GM23248 (cell line): ENCODE data around the gene STAT1. TPM values are rescaled to one million over a fixed set of nuclear protein-coding genes. Genes with fewer than 3 reads are reported as not detected.

Experiments used
- DNase-seq: peaks from one replicate; pipeline ENCODE4 v3.0.0-alpha.2; 2015
- H2AFZ ChIP-seq: fragments of 200-600 bp; sonication (generic); 2 replicates; pipeline ENCODE4 v1.6.1; 2016; ENCODE audit warnings: antibody characterized with exemption
- H3F3A ChIP-seq: fragments of 200-600 bp; sonication (generic); 2 replicates; pipeline ENCODE4 v1.6.1; 2016; ENCODE audit warnings: mild to moderate bottlenecking, antibody characterized with exemption, mixed run types; ENCODE audit not compliant: insufficient read depth
- H3K27ac ChIP-seq: fragments of 200-600 bp; sonication (generic); 2 replicates; pipeline ENCODE4 v1.5.1; 2016; ENCODE audit warnings: mild to moderate bottlenecking
- H3K27me3 ChIP-seq: fragments of 200-600 bp; sonication (generic); replicated peaks from 2 replicates; pipeline ENCODE4 v1.6.1; 2016; ENCODE audit warnings: mild to moderate bottlenecking; ENCODE audit not compliant: insufficient read depth
- H3K36me3 ChIP-seq: fragments of 200-600 bp; sonication (generic); 2 replicates; pipeline ENCODE4 v1.6.1; 2016; ENCODE audit warnings: low read depth, mild to moderate bottlenecking
- H3K4me1 ChIP-seq: fragments of 200-600 bp; sonication (generic); 2 replicates; pipeline ENCODE4 v1.6.1; 2016; ENCODE audit warnings: mild to moderate bottlenecking; ENCODE audit not compliant: insufficient read depth
- H3K4me2 ChIP-seq: fragments of 200-600 bp; sonication (generic); one replicate; pipeline ENCODE4 v1.6.1; 2016; ENCODE audit warnings: mild to moderate bottlenecking; ENCODE audit not compliant: unreplicated experiment
- H3K4me3 ChIP-seq: fragments of 200-600 bp; sonication (generic); 2 replicates; pipeline ENCODE4 v1.5.1; 2016; ENCODE audit warnings: mild to moderate bottlenecking
- H3K79me2 ChIP-seq: fragments of 200-600 bp; sonication (generic); 2 replicates; pipeline ENCODE4 v1.6.1; 2016; ENCODE audit warnings: mild to moderate bottlenecking; ENCODE audit not compliant: insufficient read depth
- H3K9ac ChIP-seq: fragments of 200-600 bp; sonication (generic); 2 replicates; pipeline ENCODE4 v1.6.1; 2016; ENCODE audit warnings: mild to moderate bottlenecking
- H3K9me2 ChIP-seq: fragments of 200-600 bp; sonication (generic); 2 replicates; pipeline ENCODE4 v1.6.1; 2016; ENCODE audit warnings: mixed run types, mild to moderate bottlenecking, moderate library complexity; ENCODE audit not compliant: insufficient read depth
- H3K9me3 ChIP-seq: fragments of 200-600 bp; sonication (generic); one replicate; pipeline ENCODE4 v1.6.1; 2017; ENCODE audit warnings: low read depth
- H4K20me1 ChIP-seq: fragments of 200-600 bp; sonication (generic); 2 replicates; pipeline ENCODE4 v1.6.0; 2016; ENCODE audit not compliant: insufficient read depth
- EZH2 ChIP-seq: fragments of 200-600 bp; sonication (generic); IDR thresholded peaks from 2 replicates; pipeline ENCODE4 v1.6.1; 2018; ENCODE audit warnings: antibody characterized with exemption, mild to moderate bottlenecking; ENCODE audit not compliant: insufficient read depth, poor library complexity, severe bottlenecking
- EZH2phosphoT487 ChIP-seq: fragments of 200-600 bp; sonication (generic); IDR thresholded peaks from 2 replicates; pipeline ENCODE4 v1.6.1; 2018; ENCODE audit warnings: antibody characterized with exemption, moderate library complexity, mild to moderate bottlenecking, low read depth; ENCODE audit not compliant: insufficient read depth
- WGBS, 2 experiments: methylation state at CpG; one replicate each; pipeline ENCODE4 v1.1.6; 2015 to 2017; ENCODE audit warnings: low lambda C conversion rate in 2 of 2, low coverage in 1 of 2; ENCODE audit errors: missing lambda C conversion rate in 2 of 2; 5-methylcytosine and 5-hydroxymethylcytosine counted together
- in situ Hi-C: fragments of 300-500 bp; cut with MboI; formaldehyde crosslinking; loops from 2 replicates; pipeline ENCODE4 v1.15.0; 2020
- polyA plus RNA-seq: library from polyadenylated mRNA; unstranded; fragments of >200 nt; fragmentation: Nextera tagmentation; extraction: Ambion mirVana; gene quantifications from 2 replicates; pipeline ENCODE4 v1.2.1, GENCODE V29; 2016
- total RNA-seq: library from RNA; depleted of rRNA; stranded (reverse); fragments of >200 nt; shearing (Covaris generic); gene quantifications from 2 replicates; pipeline ENCODE4 v1.2.3, GENCODE V29; 2014

The STAT1 gene
- total and polyA plus RNA-seq, 2 experiments from 2014 or later: 227 to 237 TPM

DNA sequence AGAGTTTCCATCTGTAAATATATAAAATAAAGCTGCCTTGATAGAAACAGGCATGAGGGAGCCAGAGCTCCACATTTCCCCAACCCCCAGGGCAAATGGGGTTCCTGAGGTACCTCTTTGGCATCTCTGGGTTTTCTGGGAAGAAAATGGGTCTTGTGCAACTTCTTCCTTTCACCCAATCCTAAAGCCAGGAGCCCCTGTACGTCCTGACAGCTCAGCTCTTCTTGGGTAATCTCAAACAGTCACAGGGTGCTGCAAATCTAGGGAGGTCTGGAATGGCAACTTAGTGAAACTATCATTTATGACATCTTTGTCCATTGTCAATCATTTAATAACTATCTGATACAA, 36.6 kb upstream of the STAT1 start:
- TF ChIP-seq EZH2phosphoT487 (no peak), EZH2 (no peak)
- WGBS, 2 experiments: 0% methylated on average over 1 of the region's 1 CpG
- H3K36me3 ChIP-seq: no peaks in the 10 kb centered on the region
- peaks cover 53% of the 10 kb centered on the region for H3F3A ChIP-seq
- in situ Hi-C loops: loop anchor here (10.0 kb wide), 1 partner anchor 104 kb away; the partner anchor contains the start of gene STAT4
- peak; percentile 90 for DNase-seq
- H2AFZ ChIP-seq: no peak overlapping the region
- H3K27me3 ChIP-seq: no peaks in the 10 kb centered on the region
- no peaks in the 10 kb centered on the region for H3K9me2 ChIP-seq
- peak overlapping the region; percentile 33 for H3K4me3 ChIP-seq
- H3K27ac ChIP-seq: peak overlapping the region; percentile 95
- H3K4me2 ChIP-seq: peak overlapping the region; percentile 78
- no peaks in the 10 kb centered on the region for H4K20me1 ChIP-seq
- no peaks in the 10 kb centered on the region for H3K9me3 ChIP-seq
- H3K79me2 ChIP-seq: no peaks in the 10 kb centered on the region
- H3K4me1 ChIP-seq: peaks cover 59% of the 10 kb centered on the region
- peak overlapping the region; percentile 73 for H3K9ac ChIP-seq

DNA sequence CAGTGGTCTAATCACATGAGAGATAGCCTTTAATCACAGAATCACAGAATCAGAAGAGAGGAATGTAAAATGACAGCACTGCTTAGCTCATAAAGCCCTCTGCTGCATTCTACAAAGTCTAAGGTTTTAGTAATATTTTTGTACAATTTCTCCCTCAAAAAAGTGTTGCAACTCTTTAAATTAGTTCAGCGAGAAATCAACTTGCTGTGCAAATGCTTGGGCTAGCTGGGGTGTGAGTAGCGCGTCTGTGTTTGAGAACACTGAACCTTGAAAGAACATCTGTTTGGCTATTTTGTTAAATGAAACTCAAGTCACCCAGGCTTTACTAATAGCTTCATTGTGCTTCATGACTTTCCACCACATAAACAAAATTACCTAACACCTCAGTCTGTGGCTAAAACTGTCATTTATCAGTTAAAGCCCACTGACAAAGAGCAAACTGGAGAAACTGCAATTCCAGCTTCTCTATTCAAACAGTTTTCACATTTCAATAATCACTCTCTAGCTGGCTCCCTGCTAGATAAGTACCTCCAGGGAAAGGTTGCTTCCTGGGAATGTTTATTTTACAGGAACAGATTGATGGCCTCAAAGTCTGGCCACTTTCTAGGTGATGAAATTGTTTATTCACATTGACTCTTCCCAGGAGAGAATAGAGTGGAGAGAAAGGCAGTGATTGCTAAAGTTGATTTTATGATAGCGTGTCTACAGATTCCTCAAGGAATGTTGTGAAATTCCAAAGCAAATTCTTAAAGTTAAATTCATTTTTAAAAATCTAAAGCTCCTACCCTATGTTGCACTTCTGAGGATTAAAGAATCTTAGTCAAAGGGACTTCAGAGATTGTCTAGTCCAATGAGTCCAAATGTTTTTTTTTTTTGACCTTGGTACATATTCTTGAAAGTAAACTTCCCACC, 36.0 kb upstream of the STAT1 start:
- peak overlapping the region; percentile 95 for H3K27ac ChIP-seq
- H3F3A ChIP-seq: peaks cover 59% of the 10 kb centered on the region
- TF ChIP-seq EZH2 (no peak), EZH2phosphoT487 (0 out of 2 replicates have a peak, but pooled peaks have one; percentile 65)
- H3K36me3 ChIP-seq: no peaks in the 10 kb centered on the region
- H3K4me1 ChIP-seq: peaks cover 66% of the 10 kb centered on the region
- H3K9me3 ChIP-seq: no peaks in the 10 kb centered on the region
- no peaks in the 10 kb centered on the region for H3K27me3 ChIP-seq
- H4K20me1 ChIP-seq: no peaks in the 10 kb centered on the region
- no peaks in the 10 kb centered on the region for H3K79me2 ChIP-seq
- H3K9me2 ChIP-seq: no peaks in the 10 kb centered on the region
- peak overlapping the region; percentile 73 for H3K9ac ChIP-seq
- peak overlapping the region; percentile 78 for H3K4me2 ChIP-seq
- peak; percentile 89 for DNase-seq
- 0 to 4% methylated on average over 4 of the region's 4 CpGs for WGBS, 2 experiments
- in situ Hi-C loops: loop anchor here (10.0 kb wide), 1 partner anchor 105 kb away; the partner anchor contains the start of gene STAT4
- no peak overlapping the region for H2AFZ ChIP-seq
- H3K4me3 ChIP-seq: peak overlapping the region; percentile 33

DNA sequence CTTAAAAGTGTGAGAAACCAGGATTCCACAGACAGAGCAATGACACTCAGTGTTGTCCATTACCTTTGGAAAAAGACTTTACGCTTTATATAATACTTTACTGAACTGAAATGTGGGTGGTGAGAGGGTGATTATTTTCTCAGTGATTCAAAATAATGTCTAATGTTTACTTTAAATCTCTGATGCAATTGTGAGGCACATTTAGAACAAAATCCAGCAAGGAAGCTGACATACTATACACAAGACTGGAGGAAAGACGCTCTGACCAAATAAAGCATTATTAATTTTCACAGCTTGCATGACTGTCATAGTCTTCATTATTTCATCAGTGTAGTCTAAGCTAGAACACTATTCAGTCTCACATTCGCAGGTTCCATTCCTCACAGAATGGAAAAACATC, 34.1 kb upstream of the STAT1 start:
- no peak for TF ChIP-seq EZH2
- TF ChIP-seq EZH2phosphoT487: no peak
- DNase-seq: peak; percentile 68
- Histone ChIP-seq H3K9me2 (no peaks in the 10 kb centered on the region), H3K4me3 (no peak overlapping the region), H3F3A (peaks cover 69% of the 10 kb centered on the region), H3K9me3 (no peaks in the 10 kb centered on the region), H3K27me3 (no peaks in the 10 kb centered on the region), H3K4me2 (peak overlapping the region; percentile 21), H3K4me1 (peaks cover 80% of the 10 kb centered on the region), H2AFZ (no peak overlapping the region), H3K27ac (peak overlapping the region; percentile 95), H3K36me3 (no peaks in the 10 kb centered on the region), H3K79me2 (no peaks in the 10 kb centered on the region), H3K9ac (no peak overlapping the region), H4K20me1 (no peaks in the 10 kb centered on the region)
- in situ Hi-C loops: no loop called here
- 74 to 83% methylated on average over 3 of the region's 3 CpGs for WGBS, 2 experiments

DNA sequence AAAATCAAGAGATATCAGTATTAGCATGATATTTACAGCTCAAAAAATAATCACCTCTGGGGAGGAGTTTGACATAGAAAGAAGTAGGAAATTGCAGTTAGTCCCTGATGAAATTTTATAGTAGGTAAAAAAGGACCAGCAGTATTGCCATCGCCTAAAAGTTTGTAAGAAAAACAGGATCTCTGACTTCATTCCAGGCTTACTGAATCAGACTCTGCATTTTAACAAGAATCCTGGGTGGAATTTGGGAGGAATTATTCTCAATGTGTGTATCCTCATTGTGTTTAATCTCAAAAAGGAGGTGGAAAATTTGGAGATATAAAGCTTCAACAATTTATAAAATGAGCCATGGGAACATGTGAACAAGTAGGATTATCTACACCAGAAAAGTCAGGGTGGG, 31.2 kb upstream of the STAT1 start:
- Histone ChIP-seq H3K79me2 (no peaks in the 10 kb centered on the region), H2AFZ (no peak overlapping the region; the same call in 1 of the 2 replicates), H3K4me3 (no peak overlapping the region), H3K9me2 (no peaks in the 10 kb centered on the region), H3K36me3 (no peaks in the 10 kb centered on the region), H3K9ac (no peak overlapping the region), H3K27me3 (no peaks in the 10 kb centered on the region), H4K20me1 (no peaks in the 10 kb centered on the region), H3K4me1 (peaks cover 64% of the 10 kb centered on the region), H3K27ac (peak overlapping the region; percentile 21), H3F3A (peaks cover 43% of the 10 kb centered on the region), H3K4me2 (peak overlapping the region; percentile 52), H3K9me3 (no peaks in the 10 kb centered on the region)
- 35 to 47% methylated on average over 1 of the region's 1 CpG for WGBS, 2 experiments
- peak; percentile 53 for DNase-seq
- in situ Hi-C loops: no loop called here
- TF ChIP-seq EZH2phosphoT487: no peak
- TF ChIP-seq EZH2: no peak
